AG09309 (cell line): ENCODE results near the gene PCDHGC4.

Source experiments
- DNase-seq: peaks from one replicate; pipeline ENCODE4 v3.0.0-alpha.2; 2010; ENCODE audit warnings: low read depth
- H3K4me3 ChIP-seq: 2 replicates; pipeline ENCODE4 v1.5.1; 2011; ENCODE audit warnings: mild to moderate bottlenecking, low read depth, low read length, moderate library complexity; ENCODE audit not compliant: control insufficient read depth
- CTCF ChIP-seq: IDR thresholded peaks from 2 replicates; pipeline ENCODE4 v1.5.1; 2011; ENCODE audit warnings: mild to moderate bottlenecking, low read depth, low read length, inconsistent platforms; ENCODE audit not compliant: insufficient read depth, control insufficient read depth; ENCODE audit errors: missing control alignments

Gene PCDHGC4

GRCh38 chr5:141515946-141516671 lies 31.3 kb downstream of the PCDHGC4 start:
- no peak for DNase-seq
- no peak for TF ChIP-seq CTCF
- no peak overlapping the region for H3K4me3 ChIP-seq

GRCh38 chr5:141516672-141517025 lies 31.8 kb downstream of the PCDHGC4 start:
- H3K4me3 ChIP-seq = no peak overlapping the region
- no peak for DNase-seq

GRCh38 chr5:141517312-141517711 lies 32.5 kb downstream of the PCDHGC4 start:
- no peak for DNase-seq
- TF ChIP-seq CTCF = no peak
- H3K4me3 ChIP-seq = no peak overlapping the region

More at GRCh38 chr5:141516672-141517025, 31.8 kb downstream of the PCDHGC4 start:
- TF ChIP-seq CTCF = no peak

- DNase-seq = no peak
- no peak overlapping the region for H3K4me3 ChIP-seq
- no peak for TF ChIP-seq CTCF
Measured at GRCh38 chr5:141517880-141518617, 33.2 kb downstream of the PCDHGC4 start.

GRCh38 chr5:141518618-141519015 lies 33.8 kb downstream of the PCDHGC4 start:
- no peak for TF ChIP-seq CTCF
- DNase-seq = no peak
- H3K4me3 ChIP-seq = no peak overlapping the region

- no peak overlapping the region for H3K4me3 ChIP-seq
- no peak for DNase-seq
- no peak for TF ChIP-seq CTCF
Measured at GRCh38 chr5:141519605-141520565, 35.1 kb downstream of the PCDHGC4 start.
